IPS-NIHi11 (cell line): ENCODE results near the gene ALDH1A1.
A peak's percentile ranks its signal among the peaks of the same experiment; 100 is the strongest.
"Not testable (repeated sequence)": the region's sequence is repeated elsewhere in the genome, so short reads cannot be mapped to it uniquely, and the experiment has no call there.

Source experiments
- DNase-seq: peaks from one replicate; pipeline ENCODE4 v3.0.0; 2012; ENCODE audit warnings: mixed read lengths, low spot score

ALDH1A1 gene

GRCh38 chr9:72896439-72896838 is 56.4 kb downstream of the ALDH1A1 start:
- DNase-seq: no peak

DNA sequence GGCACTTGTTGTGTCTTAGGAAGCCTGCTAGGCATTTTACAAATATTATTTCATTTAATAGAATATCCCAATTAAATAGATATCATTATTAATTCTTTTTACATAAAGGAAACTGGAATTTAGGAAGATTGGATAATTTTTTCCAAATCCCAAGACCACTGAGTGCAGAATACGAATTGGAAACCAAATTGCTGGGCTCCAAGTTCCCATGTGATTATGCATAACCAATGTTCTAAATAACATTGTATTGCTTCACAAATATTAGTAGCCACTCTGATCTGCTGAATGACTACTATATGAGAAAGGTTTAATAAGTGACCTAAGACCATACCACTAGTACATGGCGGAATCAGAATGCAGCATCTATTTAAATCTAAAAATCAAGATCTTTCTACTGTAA is 57.7 kb downstream of the ALDH1A1 start:
- no peak for DNase-seq

- no peak for DNase-seq
Measured at GRCh38 chr9:72894342-72894741, 58.5 kb downstream of the ALDH1A1 start.

- DNase-seq: no peak
Measured at GRCh38 chr9:72893437-72893836, 59.4 kb downstream of the ALDH1A1 start.

GRCh38 chr9:72891043-72891442 is 61.8 kb downstream of the ALDH1A1 start:
- DNase-seq: no peak

GRCh38 chr9:72888943-72889342 is 63.9 kb downstream of the ALDH1A1 start:
- DNase-seq: no peak

- no peak for DNase-seq
Measured at GRCh38 chr9:72888067-72888466, 64.8 kb downstream of the ALDH1A1 start.

DNA sequence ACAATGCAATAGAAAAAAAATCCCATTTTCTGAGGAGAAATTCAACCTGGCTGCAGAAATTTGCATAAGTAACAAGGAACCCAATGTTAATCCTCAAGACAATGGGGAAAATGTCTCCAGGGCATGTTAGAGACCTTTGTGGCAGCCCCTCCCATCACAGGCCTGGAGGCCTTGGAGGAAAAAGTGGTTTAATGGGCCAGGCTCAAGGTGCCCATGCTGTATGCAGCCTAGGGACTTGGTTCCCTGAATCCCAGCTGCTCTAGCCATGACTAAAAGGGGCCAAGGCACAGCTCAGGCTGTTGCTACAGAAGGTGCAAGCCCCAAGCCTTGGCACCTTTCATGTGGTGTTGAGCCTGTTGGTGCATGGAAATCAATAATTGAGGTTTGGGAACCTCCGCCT is 66.5 kb downstream of the ALDH1A1 start:
- DNase-seq: no peak

- DNase-seq: no peak
Measured at GRCh38 chr9:72884508-72884907, 68.3 kb downstream of the ALDH1A1 start.

DNA sequence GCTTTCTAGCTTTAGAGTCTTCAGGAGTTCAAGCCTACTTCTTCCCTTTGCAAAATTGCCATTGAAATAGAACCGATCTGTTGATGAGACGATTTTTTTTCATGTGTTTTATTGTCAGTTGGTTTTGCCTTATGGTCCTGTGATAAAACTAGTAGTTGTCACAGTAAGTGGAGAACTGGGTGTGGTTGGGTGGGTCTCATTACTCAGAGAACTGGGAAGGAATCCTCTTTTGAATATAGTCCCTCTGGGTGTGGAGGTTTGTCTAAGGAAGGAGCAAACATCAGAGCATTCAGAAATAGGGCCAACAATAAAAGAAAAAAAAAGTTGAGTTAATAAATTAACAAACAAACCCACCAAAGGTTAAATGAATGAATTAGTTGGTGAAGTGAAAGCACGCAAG is 69.0 kb downstream of the ALDH1A1 start:
- no peak for DNase-seq

- no peak for DNase-seq
Measured at GRCh38 chr9:72882117-72882775, 70.6 kb downstream of the ALDH1A1 start.

DNA sequence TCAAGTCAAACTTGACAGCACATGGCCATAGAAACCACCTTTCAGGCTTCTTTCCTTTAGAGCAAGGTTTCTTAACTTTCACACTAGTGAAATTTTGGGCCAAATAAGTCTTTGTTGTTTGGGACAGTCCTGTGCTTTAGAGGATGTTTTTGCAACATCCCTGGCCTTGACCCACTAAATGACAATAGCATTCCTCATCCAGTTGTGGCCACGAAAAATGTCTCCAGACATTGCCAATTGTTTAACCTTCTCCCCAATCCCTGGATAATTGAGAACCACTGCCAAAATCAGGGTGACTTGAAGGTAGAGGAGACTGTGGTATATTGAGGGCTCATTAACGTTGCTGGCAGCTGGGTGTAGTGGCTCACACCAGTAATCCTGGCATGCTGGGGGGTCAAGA is 72.0 kb downstream of the ALDH1A1 start:
- no peak for DNase-seq

DNA sequence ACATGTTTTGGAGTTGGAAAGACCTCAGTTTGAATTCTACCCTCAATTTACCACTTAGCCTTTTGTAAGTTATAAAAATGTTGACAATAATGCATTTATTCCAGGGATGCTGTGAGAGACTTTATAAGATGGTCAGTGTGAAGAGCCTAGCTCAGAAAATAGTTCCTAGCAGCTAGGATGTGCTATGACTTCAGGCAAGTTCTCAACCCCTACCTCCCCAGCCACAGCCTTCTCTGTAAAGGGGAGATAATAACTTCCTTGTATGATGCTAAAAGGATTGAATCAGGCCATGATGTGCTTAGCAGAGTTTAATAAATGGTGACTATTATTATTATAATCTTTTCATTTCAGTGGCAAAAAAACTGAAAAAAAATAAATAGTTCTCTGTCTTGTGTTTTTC is 77.6 kb downstream of the ALDH1A1 start:
- DNase-seq: no peak

DNA sequence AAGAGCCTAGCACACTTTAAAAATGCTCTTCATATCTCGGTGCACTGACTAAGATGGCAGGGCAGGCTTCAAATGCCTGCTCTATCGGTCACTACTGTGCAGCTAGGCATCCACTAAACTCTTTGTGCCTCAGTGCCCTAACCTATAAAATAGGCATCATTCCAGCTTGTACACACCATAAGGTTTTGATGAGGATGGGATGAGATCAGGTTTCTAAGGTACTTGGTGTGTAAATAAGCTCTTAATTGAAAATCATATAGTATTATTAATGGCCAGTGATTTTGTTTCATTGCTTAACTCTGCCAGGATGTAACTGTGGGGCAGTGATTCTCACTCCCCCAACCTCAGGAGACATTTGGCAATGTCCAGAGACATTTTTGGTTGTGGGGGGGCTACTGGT is 78.5 kb downstream of the ALDH1A1 start:
- no peak for DNase-seq

GRCh38 chr9:72873456-72873855 is 79.4 kb downstream of the ALDH1A1 start:
- DNase-seq: no peak

- no peak for DNase-seq
Measured at GRCh38 chr9:72872718-72873117, 80.1 kb downstream of the ALDH1A1 start.

DNA sequence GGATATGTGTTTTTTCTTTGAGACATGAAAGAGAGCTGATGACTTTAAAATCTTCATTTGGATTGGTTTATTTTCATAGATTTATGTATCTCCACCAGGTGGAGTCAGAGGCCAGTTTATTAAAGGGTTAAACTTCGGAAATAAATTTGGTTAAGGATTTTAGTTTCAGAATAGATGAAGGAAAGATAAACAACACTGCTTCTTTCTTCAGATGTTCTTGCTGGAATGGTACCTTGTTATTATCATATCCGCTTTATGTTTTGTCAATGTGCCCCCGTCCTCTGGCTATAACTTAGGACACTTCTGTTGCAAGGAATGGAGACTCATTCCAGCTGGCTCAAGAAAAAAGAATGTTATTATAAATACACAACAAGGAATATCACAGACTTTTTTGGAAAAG is 81.2 kb downstream of the ALDH1A1 start:
- DNase-seq: no peak

- no peak for DNase-seq
Measured at GRCh38 chr9:72864327-72864726, 88.5 kb downstream of the ALDH1A1 start.

DNA sequence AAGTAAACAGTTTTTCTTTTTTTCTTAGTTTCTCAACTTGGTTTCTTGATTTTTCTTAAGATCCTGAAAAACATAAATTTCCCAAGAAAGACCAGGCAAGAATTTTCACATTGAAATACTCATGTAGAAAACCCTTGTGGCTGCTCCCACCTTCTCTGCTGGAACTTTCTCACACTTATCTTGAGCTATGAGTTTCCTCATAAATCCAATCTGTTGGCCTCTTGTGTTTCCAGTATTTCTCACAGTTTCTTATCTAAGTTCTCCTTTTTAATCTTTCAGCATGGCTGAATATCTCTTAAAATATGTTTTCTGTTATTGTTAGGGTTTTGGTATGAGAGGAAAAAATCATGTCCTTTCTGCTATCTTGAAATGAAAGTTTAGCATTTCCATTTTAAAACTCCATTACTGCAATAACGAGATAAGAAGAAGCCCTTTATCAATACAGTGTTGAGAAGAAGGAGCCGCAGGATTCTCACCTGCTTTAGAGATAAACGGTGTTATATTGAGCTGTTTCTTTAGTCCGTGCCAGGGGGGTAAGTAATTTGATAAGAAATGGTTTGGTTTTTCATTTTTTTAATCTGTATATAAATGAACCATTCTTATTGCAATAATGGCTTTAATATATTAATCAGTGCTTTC is 89.3 kb downstream of the ALDH1A1 start:
- DNase-seq: no peak

DNA sequence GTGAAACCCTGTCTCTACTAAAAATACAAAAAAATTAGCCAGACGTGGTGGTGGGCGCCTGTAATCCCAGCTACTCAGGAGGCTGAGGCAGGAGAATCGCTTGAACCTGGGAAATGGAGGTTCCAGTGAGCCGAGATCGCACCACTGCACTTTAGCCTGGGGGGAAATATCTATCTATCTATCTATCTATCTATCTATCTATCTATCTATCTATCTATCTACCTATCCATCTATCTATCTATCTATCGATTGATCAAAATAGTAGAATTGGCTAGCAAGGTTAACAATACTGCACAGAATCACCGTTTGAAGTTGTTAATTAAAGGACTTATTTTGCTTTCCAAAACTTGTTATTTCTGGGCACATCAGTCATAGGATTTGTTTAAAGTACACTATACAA is 90.1 kb downstream of the ALDH1A1 start:
- not testable (repeated sequence) for DNase-seq

GRCh38 chr9:72858089-72858912 is 94.6 kb downstream of the ALDH1A1 start:
- no peak for DNase-seq

- no peak for DNase-seq
Measured at GRCh38 chr9:72857624-72857996, 95.2 kb downstream of the ALDH1A1 start.

- DNase-seq: peak; percentile 49
Measured at GRCh38 chr9:72856972-72857623, 95.8 kb downstream of the ALDH1A1 start.
